Raji (cell line): ENCODE measurements around the gene SMPX.

Source experiments
- POLR2A ChIP-seq: IDR thresholded peaks from 2 replicates; pipeline ENCODE4 v1.6.1; 2011; ENCODE audit warnings: low read depth, low read length, control low read depth; ENCODE audit not compliant: insufficient read depth

The SMPX gene

DNA sequence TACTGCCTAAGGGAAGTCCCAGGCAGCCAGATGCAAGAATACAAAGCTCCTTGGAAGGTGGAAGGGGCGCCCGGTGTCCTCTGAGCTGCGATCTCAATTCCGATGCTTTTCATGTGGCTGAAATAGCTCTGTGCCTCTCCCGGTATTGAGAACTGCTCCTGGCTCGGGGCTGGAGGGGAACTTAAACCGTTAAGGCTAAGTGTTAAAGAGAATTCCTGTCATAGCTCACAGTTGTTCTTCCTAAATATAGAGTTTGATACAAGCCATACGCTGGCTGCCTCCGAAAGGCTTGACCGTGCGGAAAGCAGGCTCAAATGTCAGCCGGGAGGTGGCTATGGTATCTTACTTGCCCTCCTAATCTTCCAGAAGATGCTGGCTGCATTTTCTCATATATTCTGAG, at the start of gene SMPX:
Gene SMPX, minus strand, starts transcription at position 157 of the 400 bp plus-strand sequence. CDS start 3,826 bp downstream, outside the sequence.
- TF ChIP-seq POLR2A = no peak

DNA sequence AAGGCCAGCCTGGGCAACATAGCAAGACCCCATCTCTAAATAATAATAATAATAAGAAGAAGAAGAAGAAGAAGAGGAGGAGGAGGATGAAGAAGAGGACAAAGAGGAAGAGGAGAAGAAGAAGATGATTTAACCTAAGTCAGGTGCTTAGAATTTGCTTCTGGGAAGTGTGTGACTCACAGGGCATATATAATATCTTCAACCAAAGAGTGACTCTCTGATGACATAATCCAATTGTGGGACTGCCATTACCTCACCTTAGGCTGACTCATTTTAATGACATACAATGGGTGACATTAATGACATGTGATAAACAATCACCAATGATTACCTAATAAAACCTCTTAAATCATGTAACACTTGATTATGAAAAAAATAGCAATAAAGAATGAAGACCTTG, 48.8 kb upstream of the SMPX start:
- TF ChIP-seq POLR2A = no peak

GRCh38 chrX:21802839-21803238, 44.9 kb upstream of the SMPX start:
- no peak for TF ChIP-seq POLR2A

DNA sequence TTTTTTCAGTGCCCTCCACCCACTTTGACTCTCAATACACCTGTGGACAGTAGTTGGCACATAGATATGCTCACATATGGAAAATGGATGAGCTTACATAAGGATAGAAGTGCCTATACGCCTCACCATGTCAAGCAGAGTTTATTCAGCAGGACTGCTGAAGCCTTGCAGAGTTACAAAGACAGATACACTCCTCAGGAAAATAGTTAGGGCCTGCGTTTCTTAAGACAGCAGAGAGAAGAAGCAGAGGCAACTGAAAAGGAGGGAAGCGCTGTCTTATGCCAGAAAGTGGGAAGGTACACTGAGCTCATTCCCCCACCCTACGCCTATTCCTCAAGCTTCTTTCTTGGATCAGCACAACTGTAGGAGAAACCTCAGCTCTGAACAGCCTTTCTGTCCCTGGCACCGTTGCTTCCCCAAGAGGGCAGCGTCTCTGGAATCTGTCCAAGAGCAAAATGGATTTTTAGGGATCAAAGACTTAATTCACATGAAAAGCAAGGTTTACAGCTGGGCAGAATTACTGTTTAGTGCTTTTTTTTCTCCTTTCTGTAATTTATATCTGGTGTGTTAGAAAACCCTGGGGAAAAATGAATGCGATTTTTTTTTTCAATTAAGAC, 44.2 kb upstream of the SMPX start:
- TF ChIP-seq POLR2A = no peak

DNA sequence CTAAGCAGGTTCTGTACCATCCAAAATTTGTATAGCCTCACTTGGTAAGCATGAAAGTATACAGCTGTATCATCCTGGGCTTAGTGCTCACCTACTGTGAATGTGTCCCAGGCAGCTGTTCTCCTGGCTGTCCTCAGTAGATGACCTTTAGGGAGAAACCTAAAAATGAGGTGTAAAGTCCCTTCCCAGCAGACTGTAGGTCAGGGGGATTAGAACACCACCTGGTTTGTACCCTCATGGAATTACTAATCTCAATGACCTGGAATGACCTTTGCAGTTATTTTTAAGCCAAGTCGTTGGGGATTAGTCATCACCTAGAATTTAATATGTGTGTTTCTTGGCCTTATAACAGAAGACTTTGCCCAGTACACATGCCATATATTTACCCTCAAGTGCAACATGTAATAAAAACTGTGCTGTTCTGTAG, 42.4 kb upstream of the SMPX start:
- no peak for TF ChIP-seq POLR2A

GRCh38 chrX:21799767-21800166, 41.9 kb upstream of the SMPX start:
- no peak for TF ChIP-seq POLR2A

DNA sequence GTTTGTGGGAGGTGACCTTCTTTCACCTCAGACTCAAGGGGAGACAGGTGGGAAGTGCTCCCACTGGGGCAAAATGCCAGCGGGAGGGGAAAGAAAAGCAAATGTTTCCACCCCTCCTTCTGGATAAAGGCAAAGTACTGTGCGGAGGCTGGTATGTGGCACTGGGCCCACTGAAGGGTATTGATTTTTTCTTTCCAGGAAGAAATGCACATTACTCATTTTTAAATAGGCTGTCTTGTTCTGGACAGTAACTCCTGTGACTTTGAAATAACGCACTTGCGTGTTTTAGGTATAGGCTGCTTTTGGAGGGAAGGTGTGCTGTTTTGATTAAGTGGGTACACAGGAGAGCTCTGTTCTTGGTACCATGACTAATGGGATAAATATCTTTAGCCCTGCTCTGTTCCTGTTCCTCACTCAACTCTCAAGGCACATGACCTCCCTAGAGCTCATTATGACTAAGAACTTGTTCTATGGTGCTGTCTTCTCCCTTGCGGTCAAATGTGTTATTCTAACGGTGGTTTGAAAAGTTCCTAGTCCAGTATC, 40.8 kb upstream of the SMPX start:
- no peak for TF ChIP-seq POLR2A

- no peak for TF ChIP-seq POLR2A
Observed at GRCh38 chrX:21781976-21782375, 24.1 kb upstream of the SMPX start.

DNA sequence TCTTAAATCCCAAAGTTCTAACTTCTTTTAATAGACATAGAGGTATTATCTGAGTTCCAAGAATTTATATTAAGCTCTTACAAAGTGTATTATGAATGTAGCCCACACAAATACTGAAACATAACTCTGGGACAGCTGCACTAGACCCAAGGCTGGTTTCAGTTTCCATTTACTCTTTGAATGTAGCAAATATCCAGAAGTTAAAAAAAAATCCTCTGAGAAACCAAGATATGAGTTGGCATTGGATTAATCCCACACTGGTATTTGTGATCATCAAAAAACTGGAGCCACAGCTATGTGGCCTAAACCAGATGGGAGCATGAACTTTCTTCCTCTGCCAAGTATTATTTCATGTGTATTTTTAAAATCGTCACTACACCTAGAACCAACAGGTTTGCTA, 23.6 kb upstream of the SMPX start:
- TF ChIP-seq POLR2A = no peak

DNA sequence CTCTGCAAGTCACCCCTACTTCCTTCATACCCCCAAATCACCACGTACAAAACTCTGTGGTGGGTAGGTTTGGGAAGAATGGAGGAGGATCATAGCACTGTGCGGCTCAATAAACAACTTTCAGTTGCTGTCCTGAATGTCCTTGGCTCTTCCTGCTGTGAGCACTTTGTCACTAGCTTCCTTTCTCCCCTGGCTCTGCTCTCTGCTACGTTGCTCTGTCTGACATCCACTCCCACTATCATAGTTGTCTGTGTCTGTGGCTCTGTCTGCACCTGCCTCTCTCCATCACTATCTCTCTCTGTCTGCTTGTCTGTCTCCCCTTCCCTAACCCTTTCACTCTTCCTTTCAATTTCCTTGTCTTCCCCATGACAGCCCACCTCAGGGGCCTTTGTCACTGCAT, 21.2 kb upstream of the SMPX start:
- no peak for TF ChIP-seq POLR2A

DNA sequence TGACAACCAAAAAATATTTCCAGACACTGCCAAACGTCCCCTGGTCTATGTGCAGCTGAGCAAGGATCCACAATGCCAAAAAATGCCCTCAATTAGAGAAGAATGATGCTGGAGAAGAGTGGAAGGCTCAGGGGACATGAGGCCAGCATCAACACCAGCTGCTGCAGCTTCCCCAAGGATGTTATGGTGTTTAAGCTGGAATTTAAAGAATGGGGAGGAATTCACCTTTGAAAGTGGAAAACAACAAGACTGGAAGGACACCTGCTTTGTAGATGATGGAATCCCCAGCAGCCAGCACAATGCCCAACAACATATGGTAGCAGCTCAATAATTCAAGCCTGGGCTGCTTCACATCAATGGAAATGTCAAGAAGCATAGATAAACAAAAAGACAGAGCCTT, 20.3 kb upstream of the SMPX start:
- TF ChIP-seq POLR2A = no peak

DNA sequence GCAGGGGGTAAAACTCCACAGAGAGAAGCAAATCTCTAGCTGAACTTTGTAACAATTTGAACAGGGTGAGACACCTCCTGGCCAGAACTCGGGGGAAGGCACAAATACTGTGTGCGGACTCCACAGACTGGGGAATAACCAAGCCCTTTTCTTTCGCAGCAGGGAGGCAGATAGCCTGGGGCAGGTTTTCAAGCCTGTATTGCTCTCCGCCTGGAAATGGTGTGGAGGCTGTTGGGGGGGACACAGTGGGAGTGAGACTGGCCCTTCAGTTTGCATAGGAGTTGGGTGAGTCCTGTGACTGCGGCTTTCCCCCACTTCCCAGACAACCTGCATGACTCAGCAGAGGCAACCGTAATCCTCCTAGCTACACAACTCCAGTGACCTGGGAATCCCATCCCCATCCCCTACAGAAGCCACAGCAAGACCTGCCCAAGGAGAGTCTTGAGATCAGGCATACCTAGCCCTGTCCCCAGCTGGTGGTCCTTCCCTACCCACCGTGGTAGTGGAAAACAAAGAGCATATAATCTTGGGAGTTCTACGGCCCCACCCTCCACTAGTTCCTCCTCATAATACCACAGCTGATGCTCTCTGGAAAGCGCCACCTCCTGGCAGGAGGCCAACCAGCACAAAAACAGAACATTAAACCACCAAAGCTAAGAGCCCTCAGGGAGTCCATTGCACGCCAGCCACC, 12.9 kb upstream of the SMPX start:
- TF ChIP-seq POLR2A = no peak

GRCh38 chrX:21766101-21766500, 8.2 kb upstream of the SMPX start:
- no peak for TF ChIP-seq POLR2A

- TF ChIP-seq POLR2A = no peak
Observed at GRCh38 chrX:21764008-21764407, 6.1 kb upstream of the SMPX start.

GRCh38 chrX:21758488-21758887, 572 bp upstream of the SMPX start:
- TF ChIP-seq POLR2A = no peak

DNA sequence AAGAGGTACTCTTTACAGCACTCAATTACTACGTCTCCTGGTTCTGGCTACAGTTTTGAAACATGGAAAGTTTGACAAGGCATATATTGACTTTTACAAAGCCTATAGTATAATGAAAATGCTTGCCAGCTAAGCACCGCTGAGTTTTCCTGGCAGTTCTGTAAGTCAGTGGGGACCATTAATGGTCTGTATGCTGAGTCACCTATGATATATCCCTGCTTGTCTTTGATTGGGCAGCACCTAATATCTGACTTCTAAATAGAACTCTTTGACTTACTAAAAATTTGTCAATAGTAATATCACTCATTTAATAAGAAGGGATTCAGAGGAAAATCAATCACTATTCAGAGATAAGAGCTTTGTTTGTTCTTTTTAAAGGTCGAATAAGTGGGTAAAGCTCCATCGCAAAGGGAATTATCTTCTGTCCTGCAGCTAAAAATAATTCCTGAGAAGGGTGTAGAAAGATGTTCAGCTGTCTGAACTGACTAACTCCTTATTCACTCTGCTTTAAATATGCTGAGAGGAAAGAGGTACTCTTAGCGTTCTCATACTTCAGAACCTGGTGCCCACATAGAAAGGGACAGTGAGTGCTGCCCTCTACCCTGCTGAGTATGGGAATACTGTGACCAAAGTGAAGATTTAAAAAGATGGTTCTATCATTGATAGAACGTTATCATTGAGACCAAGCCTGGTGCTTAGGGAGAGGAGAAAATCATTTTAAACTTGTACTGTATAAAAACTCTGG, 959 bp downstream of the SMPX start:
- no peak for TF ChIP-seq POLR2A
